ENCODE measurements around the gene PLXDC2.

DNA sequence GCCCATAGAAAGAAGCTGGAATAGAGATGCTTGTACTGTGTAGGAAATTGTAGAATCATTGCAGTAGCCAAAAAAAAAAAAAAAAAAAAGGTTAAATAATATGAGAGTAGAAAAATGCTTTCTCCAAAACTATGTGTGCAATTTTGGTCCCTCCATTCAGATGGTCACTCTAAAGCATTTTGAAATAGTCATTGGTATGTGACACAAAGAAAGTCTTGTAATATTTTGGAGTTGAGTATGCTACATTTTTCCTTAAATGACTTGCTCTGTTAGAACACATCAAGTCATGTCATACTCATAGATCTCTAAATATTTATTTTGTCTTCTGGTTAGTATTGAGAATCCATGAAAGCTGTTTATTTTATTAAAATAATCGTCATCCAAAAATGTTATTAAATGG lies 424.4 kb downstream of the PLXDC2 start:
- TF ChIP-seq, protein P1, sequence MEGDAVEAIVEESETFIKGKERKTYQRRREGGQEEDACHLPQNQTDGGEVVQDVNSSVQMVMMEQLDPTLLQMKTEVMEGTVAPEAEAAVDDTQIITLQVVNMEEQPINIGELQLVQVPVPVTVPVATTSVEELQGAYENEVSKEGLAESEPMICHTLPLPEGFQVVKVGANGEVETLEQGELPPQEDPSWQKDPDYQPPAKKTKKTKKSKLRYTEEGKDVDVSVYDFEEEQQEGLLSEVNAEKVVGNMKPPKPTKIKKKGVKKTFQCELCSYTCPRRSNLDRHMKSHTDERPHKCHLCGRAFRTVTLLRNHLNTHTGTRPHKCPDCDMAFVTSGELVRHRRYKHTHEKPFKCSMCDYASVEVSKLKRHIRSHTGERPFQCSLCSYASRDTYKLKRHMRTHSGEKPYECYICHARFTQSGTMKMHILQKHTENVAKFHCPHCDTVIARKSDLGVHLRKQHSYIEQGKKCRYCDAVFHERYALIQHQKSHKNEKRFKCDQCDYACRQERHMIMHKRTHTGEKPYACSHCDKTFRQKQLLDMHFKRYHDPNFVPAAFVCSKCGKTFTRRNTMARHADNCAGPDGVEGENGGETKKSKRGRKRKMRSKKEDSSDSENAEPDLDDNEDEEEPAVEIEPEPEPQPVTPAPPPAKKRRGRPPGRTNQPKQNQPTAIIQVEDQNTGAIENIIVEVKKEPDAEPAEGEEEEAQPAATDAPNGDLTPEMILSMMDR (IDR thresholded peaks at IDR 0.05; ENCODE audit: poor library complexity) = no peak
- TF ChIP-seq EZH2 (IDR thresholded peaks at IDR 0.05; ENCODE audit: borderline replicate concordance) (no peak), EZH2phosphoT487 (IDR thresholded peaks at IDR 0.05; ENCODE audit: low read depth, severe bottlenecking, unreplicated experiment) (no peak)

Data from hepatocyte (in vitro differentiated cells).